Chondrocyte (in vitro differentiated cells): Measurements from ENCODE around the gene CPTP. TPM values are rescaled to one million over a fixed set of nuclear protein-coding genes. Genes with fewer than 3 reads are reported as not detected.

Experiments used
- DNase-seq: peaks from one replicate; pipeline ENCODE4 v3.0.0; 2021; ENCODE audit warnings: mixed read lengths, low spot score
- H3K27ac Mint-ChIP-seq: one replicate; pipeline ENCODE4 v1.8.0; 2021; ENCODE audit warnings: mild to moderate bottlenecking, moderate library complexity, mixed read lengths; ENCODE audit not compliant: unreplicated experiment
- H3K27me3 Mint-ChIP-seq: 2 replicates; pipeline ENCODE4 v1.8.0; 2021; ENCODE audit warnings: low read depth, mixed read lengths
- H3K36me3 Mint-ChIP-seq: 2 replicates; pipeline ENCODE4 v1.8.0; 2021; ENCODE audit warnings: low read depth, mixed read lengths
- H3K4me1 Mint-ChIP-seq: 2 replicates; pipeline ENCODE4 v1.8.0; 2021; ENCODE audit warnings: low read depth, mild to moderate bottlenecking, mixed read lengths
- H3K4me3 Mint-ChIP-seq: one replicate; pipeline ENCODE4 v1.8.0; 2021; ENCODE audit warnings: mild to moderate bottlenecking, moderate library complexity, mixed read lengths; ENCODE audit not compliant: unreplicated experiment
- H3K9me3 Mint-ChIP-seq: 2 replicates; pipeline ENCODE4 v1.8.0; 2021; ENCODE audit warnings: low read depth, mixed read lengths
- CTCF ChIP-seq: fragments of 200-600 bp; sonication (generic); IDR thresholded peaks from 2 replicates; pipeline ENCODE4 v1.5.0; 2021; ENCODE audit warnings: antibody characterized with exemption, mild to moderate bottlenecking, moderate library complexity
- total RNA-seq: library from RNA; stranded (reverse); gene quantifications from 3 replicates; pipeline ENCODE4 v1.2.1, GENCODE V29; 2021

Gene CPTP
- total RNA-seq, 1 donor from 2014 or later: 23.1 TPM

- H3K4me1 Mint-ChIP-seq: peaks cover 30% of the 10 kb centered on the region
- H3K4me3 Mint-ChIP-seq: no peak overlapping the region
- H3K27me3 Mint-ChIP-seq: no peaks in the 10 kb centered on the region
- no peak for TF ChIP-seq CTCF
- no peaks in the 10 kb centered on the region for H3K36me3 Mint-ChIP-seq
- H3K27ac Mint-ChIP-seq: no peak overlapping the region
- no peak for DNase-seq
- H3K9me3 Mint-ChIP-seq: no peaks in the 10 kb centered on the region
Measured at GRCh38 chr1:1302951-1303509, 21.6 kb upstream of the CPTP start.

- no peaks in the 10 kb centered on the region for H3K36me3 Mint-ChIP-seq
- no peak overlapping the region for H3K4me3 Mint-ChIP-seq
- H3K27ac Mint-ChIP-seq: no peak overlapping the region
- peaks cover 30% of the 10 kb centered on the region for H3K4me1 Mint-ChIP-seq
- no peaks in the 10 kb centered on the region for H3K9me3 Mint-ChIP-seq
- no peak for DNase-seq
- no peaks in the 10 kb centered on the region for H3K27me3 Mint-ChIP-seq
- no peak for TF ChIP-seq CTCF
Measured at GRCh38 chr1:1303736-1304135, 20.9 kb upstream of the CPTP start.

DNA sequence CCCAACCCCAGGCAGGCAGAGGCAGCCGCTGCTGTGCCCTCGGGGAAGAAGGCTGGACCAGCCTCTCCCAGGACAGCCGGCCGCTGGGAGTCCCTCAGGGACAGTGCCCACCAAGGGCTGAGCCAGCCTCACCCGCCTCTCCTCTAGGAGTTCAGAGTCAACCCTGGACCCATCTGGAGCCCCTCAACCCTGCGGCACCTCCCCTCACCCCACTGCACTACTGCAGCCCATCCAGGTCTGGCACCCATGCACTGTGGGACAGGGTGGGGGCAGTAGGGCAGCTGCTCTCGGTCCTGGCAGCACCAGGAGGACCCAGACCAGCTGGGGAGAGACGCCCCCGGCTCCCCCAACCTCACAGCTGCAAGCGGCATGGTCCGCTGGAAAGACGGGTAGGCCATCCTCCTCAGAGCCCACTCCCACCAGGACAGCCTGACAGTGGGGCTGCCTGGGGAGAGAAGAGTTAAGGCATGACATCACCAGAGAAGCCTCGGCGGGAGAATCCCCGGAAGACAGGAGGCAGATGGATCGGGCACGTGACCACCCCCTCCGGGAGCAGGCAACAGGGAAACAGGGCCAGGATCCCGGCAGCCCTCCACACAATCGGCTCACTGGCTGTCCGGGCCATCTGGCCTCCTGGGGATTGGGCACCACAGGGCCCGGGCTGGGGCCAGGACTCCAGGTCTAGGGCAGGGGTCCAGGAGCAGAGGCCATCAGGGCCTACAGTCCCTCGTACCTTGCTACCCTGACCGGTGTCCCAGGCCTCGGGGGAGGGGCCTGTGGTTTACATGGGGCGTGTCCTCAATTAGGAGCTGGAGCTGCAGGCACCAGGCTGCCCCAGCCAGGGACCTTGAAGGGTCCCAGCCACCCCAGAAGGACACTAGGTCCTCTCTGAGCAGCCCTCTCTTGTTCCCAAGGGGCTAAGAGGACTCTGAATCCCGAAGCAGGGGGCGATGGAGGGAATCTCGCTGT lies 20.0 kb upstream of the CPTP start:
- Mint-ChIP-seq H3K27me3 (no peaks in the 10 kb centered on the region), H3K36me3 (no peaks in the 10 kb centered on the region), H3K9me3 (no peaks in the 10 kb centered on the region), H3K4me1 (peaks cover 30% of the 10 kb centered on the region), H3K4me3 (peak overlapping the region; percentile 82), H3K27ac (peak overlapping the region; percentile 68)
- DNase-seq: no peak
- no peak for TF ChIP-seq CTCF

GRCh38 chr1:1305300-1306069 lies 19.1 kb upstream of the CPTP start:
- Mint-ChIP-seq H3K36me3 (no peaks in the 10 kb centered on the region), H3K9me3 (no peaks in the 10 kb centered on the region), H3K27ac (peak overlapping the region; percentile 32), H3K27me3 (no peaks in the 10 kb centered on the region), H3K4me3 (peak overlapping the region; percentile 82), H3K4me1 (peaks cover 30% of the 10 kb centered on the region)
- DNase-seq: no peak
- peak; percentile 28 for TF ChIP-seq CTCF

DNA sequence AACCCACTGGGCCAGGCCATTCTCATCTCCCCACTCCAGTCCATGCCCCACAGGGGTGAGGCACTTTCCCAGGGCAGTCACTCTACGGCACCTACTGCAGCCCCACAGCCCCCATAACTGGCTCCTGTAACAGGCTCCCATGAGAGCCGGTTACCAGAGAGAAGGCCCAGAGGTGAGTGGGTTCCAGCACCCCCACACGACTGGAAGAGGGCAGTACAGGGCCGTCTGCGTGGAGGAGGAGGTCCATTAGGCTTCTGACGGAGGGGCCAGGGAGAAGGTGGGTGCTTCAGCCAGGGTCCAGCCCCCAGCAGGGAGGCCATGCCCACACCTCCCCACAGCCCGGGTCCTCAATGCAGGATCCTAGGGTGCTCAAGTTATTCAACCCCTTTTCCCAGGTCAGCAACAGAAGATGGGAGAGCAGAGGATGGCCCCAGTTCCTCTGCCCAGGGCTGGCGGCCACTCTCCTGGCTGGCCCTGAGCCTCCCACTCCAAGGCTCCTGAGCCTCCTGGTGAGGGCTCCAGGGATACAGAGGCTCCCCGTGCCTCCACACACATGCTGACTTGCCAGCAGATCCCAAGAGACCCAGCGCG lies 18.4 kb upstream of the CPTP start:
- Mint-ChIP-seq H3K27me3 (no peaks in the 10 kb centered on the region), H3K36me3 (no peaks in the 10 kb centered on the region), H3K27ac (peak overlapping the region; percentile 32), H3K4me1 (peaks cover 30% of the 10 kb centered on the region), H3K4me3 (peak overlapping the region; percentile 82), H3K9me3 (no peaks in the 10 kb centered on the region)
- DNase-seq: no peak
- TF ChIP-seq CTCF: peak; percentile 42
